Myocyte (in vitro differentiated cells): ENCODE data around the gene CDKN2AIPNL. TPM values are rescaled to one million over a fixed set of nuclear protein-coding genes. Genes with fewer than 3 reads are reported as not detected.
A peak's percentile ranks its signal among the peaks of the same experiment; 100 is the strongest.

ENCODE experiments used
- DNase-seq: peaks from one replicate; pipeline ENCODE4 v3.0.0-alpha.2; 2012; ENCODE audit warnings: low read depth
- polyA plus RNA-seq: library from polyadenylated mRNA; unstranded; fragments of >200 nt; gene quantifications from one replicate; pipeline ENCODE4 v1.2.1, GENCODE V29; 2012; ENCODE audit warnings: missing spikeins
- total RNA-seq: library from RNA; depleted of rRNA; stranded (reverse); fragments of >200 nt; gene quantifications from 2 replicates; pipeline ENCODE4 v1.2.3, GENCODE V29; 2014

Gene CDKN2AIPNL
- 19.2 and 23.5 TPM in 2 replicates for total RNA-seq
- polyA plus RNA-seq, result 21.4 TPM

DNA sequence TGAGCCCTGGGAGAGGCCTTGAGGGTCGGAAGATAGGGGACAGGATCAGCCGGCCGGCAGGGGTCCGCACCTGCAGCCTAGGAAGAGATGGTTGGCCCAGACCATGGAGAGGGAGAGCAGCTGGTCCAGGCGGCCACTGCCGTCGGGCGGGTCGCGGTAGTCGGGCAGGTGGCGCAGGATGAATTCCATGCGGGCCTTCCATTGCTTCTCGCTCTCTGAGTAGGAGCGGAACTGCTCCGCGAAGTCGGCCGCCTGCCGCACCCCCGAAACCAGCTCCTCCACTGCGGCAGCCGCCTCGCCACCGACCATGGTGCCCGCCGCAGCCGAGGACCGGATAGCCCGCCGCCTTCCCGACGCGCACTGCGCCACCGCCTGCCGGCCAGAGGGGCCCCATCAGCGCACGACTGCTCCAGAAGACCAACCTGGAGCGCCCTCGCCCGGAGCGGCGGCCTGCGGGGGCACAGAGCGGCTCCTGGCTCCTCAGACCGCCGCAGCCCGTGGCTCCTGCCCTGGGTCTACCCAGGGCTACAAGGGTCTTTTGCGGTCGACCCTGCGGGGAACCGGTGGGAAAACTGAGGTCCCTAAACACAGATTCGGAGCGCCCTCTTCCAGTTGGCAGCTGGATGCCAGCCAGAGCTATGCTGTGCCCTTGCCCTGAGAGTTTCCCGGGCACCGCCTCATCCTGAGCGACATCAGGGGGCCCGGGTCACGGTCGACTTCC is at the start of gene CDKN2AIPNL:
Gene CDKN2AIPNL, minus strand, starts transcription at position 336 of the 721 bp plus-strand sequence. Its CDS starts 27 bp downstream, at position 309.
- peak; percentile 89 for DNase-seq

- no peak for DNase-seq
These were observed 48.9 kb upstream of the CDKN2AIPNL start for GRCh38 chr5:134460551-134460950.

GRCh38 chr5:134459491-134459890 is 47.8 kb upstream of the CDKN2AIPNL start:
- no peak for DNase-seq

- no peak for DNase-seq
These were observed 47.3 kb upstream of the CDKN2AIPNL start for GRCh38 chr5:134459010-134459403.

GRCh38 chr5:134458234-134459009 is 46.7 kb upstream of the CDKN2AIPNL start:
- peak; percentile 90 for DNase-seq

GRCh38 chr5:134457801-134458200 is 46.1 kb upstream of the CDKN2AIPNL start:
- no peak for DNase-seq

- no peak for DNase-seq
These were observed 45.1 kb upstream of the CDKN2AIPNL start for GRCh38 chr5:134456825-134457224.

GRCh38 chr5:134455466-134455865 is 43.8 kb upstream of the CDKN2AIPNL start:
- DNase-seq, result no peak

GRCh38 chr5:134453016-134453415 is 41.3 kb upstream of the CDKN2AIPNL start:
- DNase-seq, result no peak

GRCh38 chr5:134451936-134452505 is 40.3 kb upstream of the CDKN2AIPNL start:
- peak; percentile 78 for DNase-seq

DNA sequence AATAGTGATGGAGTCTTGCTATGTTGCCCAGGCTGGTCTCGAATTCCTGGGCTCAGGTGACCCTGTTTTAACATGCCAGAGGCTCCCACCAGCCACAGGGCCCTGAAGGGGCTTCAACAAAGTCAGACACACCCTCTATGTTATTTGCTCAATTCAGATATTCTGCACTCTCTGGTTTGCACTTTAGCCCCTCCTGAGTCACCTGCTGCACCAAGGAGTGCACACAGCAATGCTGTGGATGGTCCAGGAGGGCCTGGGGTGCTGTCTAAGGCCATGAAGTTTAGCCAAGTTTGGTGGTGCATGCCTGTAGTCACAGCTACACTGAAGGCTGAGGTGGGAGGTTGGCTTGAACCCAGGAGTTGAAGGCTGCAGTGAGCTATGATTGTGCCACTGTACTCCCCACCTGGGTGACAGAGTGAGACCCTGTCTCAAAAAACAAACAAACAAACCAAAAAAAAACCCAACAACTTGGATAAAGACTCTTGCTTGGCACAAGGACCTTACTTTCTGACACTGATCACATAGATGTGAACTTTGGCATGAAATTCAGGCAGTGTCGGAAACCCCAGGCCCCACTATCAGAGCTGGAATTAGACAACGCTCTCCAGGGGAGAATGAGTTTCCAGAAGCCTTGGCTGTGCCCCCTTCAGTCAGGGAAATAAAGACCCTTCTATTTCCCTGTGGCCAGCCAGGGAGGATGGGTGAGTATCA is 39.7 kb upstream of the CDKN2AIPNL start:
- no peak for DNase-seq

DNA sequence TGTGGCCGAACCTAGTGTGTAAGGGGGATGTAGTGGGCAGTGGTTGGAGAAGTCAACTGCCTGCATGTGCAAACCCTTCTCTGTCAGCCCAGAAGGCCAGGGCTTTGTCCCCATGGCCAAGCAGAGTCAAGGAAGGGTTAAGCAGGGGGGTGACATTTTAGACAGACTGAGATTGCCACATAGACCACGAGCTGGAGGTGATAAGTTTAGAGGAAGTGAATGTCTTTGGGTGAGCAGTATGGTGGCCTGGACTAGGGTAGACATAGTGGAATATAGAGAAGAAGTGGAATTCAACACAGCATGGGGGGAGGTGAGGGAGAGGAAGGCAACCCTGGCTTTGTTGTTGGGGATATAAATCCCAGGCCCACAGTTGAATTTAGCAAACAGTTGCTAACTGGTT is 38.7 kb upstream of the CDKN2AIPNL start:
- no peak for DNase-seq

- DNase-seq, result no peak
These were observed 37.5 kb upstream of the CDKN2AIPNL start for GRCh38 chr5:134449167-134449566.

DNA sequence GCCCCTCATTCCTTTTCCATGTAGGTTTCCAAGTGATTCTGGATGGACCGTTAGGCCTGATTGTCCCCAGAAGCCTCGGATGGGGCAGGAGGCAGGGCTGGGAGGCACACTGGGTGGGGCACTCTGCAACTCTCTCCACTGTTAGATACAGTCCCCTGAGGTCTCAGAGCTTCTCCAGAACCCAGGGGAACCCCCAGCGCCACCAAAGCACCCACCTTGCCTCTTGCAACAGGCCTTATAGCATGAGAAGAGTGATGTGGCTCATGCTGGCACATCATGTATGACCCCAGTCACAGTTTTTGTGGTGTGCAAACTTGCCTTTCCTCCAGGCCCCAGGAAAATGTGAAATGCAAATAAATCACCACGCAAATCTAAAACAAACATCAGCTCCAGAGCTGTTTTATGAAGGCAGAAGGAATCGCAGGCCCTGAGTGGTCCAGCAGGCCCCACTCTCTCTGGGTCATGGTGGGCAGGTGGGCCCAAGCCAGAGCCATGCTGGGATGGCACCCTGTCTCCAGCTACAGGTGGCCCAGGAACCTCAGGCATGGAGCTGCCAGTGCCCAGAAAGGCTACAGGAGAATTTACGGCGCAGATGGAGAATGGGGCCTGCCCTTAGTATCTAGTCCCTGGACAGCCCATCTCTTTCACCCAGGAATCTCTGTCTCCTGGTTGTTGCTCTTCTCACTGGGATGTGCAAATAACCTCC is 36.3 kb upstream of the CDKN2AIPNL start:
- no peak for DNase-seq

DNA sequence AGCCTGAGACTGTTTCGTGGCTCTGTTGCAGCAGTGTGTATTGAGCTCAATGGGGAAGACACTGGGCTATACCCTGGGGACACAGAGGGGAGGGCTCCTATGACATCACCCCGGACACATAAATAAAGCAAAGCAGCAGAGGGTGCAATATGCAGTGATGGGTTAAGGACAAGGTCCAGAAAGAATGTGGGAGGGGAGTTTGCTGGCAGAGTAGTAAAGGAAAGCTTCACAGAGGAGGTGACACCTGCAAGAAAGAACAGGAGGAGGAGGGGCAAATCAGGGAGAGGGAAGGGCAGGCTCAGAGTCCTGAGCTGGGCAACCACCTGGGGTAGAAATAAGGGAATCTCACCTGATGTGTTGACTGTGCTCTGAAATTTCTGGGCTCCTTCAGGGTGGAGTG is 35.3 kb upstream of the CDKN2AIPNL start:
- no peak for DNase-seq

DNA sequence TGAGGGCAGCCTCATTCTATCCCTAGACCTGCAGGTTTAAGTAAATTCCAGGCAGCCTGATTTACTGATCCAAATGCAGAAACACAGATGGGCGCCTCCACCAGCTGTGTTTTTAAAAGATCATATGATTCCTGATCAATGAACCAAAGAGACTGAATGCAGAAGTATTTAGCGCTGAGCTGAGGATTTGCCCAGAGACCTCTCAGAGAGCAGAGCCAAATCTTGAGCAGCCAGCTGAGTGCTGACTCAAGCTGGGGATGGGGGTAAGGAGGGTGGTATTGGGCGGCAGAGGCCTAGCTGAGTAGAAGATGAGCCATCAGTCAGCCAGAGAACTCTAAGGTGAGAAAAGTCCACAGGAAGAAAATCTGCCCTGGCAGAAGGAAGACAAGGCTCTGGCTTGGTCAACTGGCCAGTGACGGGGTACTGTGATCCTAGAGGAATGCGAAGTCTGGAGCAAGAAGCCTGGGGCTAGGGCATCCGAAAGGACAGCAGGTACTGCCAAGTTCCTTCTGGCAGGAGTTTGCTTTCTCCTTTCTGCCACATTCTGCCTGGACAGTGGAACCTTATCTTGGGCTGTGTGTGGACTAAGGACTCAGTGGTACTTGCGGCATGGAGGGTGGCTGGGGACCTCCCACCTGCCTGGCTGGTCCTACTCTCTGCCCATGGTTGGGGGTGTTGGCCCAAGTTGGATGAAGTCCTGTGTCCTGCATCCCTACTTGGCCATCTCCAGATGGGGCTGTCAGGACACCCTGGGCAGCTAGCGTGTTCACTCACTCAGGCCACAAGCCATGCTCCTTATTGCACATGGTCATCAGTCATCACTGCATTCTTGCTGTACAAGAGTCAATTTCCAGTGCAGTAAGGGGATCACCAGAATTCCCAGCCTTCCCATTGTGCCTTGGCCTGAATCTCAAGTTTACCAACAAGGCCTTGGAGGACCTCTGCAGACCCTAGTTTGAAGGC is 34.5 kb upstream of the CDKN2AIPNL start:
- DNase-seq, result no peak

DNA sequence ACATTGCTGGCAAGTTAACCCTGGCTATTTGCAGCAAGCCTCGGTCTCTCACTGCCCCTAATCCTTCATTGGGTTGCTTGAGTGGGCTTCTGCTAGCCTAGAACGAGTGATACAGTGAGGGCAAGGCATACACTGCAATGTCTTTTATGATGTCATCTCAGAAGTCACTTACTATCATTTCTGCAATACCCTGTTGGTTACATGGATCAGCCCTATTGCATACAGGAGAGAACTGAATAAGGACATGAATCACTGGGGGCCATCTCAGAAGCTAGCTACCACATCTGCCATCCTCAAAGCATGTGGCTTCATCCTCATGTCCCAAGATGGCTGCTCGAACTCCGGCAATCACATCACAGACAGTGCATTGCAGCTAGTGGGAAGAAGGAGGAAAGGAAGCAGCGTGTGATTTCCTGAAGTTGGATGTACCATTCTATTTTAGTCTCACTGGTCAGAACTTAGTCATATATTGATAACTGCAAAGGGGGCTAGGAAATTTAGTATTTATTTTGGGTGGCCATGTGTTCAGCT is 33.3 kb upstream of the CDKN2AIPNL start:
- no peak for DNase-seq

DNA sequence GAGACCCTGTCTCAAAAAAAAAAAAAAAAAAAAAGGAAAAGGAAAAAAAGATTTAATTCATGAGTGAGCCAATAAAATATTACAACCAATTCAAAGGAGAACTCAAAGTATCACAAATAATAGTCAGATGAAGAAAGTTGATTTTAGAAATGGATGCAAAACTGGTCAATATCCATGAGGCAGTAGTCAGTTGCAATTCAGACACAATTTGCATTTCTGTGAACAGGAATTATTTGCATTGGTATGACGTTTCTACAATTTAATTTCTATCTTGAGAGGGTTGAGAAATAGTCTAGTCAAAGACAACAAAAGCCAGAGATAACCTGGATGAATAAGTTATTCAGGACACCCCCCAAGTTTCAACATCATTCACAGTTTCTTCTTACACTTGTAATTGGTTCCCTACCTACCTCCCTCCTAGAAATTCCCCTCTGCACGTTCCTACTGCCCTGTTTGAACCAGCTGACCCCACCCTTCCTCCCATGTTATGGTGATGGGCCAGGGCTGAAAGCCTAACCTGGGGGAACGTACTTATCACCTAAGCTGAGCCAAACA is 28.6 kb upstream of the CDKN2AIPNL start:
- no peak for DNase-seq

- DNase-seq, result peak; percentile 69
These were observed 27.6 kb upstream of the CDKN2AIPNL start for GRCh38 chr5:134439210-134439654.
